ENCODE data around the gene FSTL1.

The FSTL1 gene

GRCh38 chr3:120438216-120438615 lies 12.6 kb downstream of the FSTL1 start:
- DNase-seq, result no peak

- no peak for DNase-seq
Observed at GRCh38 chr3:120437559-120437958, 13.2 kb downstream of the FSTL1 start.

DNA sequence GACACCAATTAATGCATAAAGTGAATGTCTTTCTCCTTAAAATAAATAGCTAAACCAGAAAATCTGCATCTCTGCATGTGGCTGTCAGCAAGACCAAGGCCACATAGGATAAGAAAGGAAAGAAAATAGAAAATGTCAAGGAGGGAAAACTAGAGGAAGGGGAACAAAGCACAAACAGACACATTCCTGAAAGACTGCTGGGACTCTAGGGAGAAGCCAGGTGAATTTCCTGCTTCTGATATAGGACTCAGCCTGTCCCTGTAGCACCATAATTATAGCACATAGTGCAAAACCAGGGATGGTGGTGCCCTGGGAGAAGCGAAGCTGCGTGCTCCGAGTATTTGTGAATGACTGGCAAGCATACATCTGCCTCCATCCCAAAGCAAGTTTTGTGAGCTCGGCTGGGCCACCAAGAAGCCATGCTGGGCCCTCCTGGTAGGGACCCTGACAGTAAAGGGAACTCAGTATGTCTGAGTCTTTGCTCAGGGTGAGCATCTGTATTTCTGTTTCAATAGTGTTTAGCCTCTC lies 14.2 kb downstream of the FSTL1 start:
- DNase-seq, result no peak

- no peak for DNase-seq
Observed at GRCh38 chr3:120435621-120436020, 15.2 kb downstream of the FSTL1 start.

- no peak for DNase-seq
Observed at GRCh38 chr3:120433662-120434331, 17.0 kb downstream of the FSTL1 start.

- DNase-seq, result no peak
Observed at GRCh38 chr3:120432150-120432860, 18.5 kb downstream of the FSTL1 start.

DNA sequence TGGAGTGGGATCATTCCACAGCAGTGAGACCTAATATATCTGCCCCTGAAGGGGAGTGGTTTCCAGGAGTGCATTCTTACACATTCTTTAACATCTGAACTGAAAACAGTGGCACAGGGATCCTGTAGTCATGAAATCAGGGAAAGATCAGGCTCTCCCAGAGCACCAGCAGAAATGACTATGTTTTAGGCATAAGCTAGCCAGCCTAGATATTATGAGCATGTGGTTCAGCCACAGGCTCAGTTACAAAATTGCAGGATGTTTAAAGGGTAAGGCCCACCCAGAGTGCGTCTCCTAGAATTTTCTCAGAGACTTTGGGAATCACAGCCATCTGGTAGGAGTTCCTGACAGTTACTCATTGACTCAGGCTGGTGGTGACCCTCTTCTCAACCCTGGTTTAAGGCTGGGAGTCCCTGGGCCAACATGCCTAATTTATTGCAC lies 20.9 kb downstream of the FSTL1 start:
- DNase-seq, result no peak

GRCh38 chr3:120428924-120429323 lies 21.9 kb downstream of the FSTL1 start:
- no peak for DNase-seq

- no peak for DNase-seq
Observed at GRCh38 chr3:120427201-120427600, 23.6 kb downstream of the FSTL1 start.

DNA sequence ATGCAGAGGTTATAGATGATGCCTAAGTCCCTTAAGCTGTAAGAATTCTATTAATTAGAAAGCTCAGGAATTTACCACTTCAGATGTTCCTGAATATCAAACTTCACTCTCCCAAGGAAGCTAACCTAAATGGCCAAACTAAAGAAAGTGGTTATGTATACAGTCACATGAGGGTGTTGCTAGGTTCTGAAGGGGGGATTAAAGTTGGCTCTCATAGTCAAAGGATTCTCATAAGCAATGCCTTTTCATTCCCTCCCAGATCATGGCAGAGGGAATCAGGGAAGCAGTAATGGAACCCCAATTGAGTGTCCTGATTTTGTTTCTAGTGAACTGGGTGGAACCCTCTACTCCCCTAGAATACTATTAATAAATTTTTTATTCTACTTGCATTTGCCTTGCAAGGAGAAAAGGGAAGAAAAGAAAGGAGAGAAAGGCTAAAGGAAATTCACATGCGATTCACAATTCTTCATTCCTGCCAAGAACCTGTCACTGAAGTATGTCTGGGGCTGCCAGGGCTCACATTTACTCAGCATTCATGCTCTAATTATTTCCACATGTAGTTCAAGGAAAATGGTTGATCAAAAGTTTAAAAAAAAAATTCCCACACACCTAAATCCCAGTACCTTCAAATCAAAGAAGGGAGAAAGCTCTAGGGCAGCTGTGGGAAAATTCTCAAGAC lies 25.1 kb downstream of the FSTL1 start:
- no peak for DNase-seq

GRCh38 chr3:120424976-120425570 lies 25.7 kb downstream of the FSTL1 start:
- DNase-seq, result no peak

- no peak for DNase-seq
Observed at GRCh38 chr3:120424506-120424905, 26.3 kb downstream of the FSTL1 start.

- no peak for DNase-seq
Observed at GRCh38 chr3:120423432-120423831, 27.4 kb downstream of the FSTL1 start.

DNA sequence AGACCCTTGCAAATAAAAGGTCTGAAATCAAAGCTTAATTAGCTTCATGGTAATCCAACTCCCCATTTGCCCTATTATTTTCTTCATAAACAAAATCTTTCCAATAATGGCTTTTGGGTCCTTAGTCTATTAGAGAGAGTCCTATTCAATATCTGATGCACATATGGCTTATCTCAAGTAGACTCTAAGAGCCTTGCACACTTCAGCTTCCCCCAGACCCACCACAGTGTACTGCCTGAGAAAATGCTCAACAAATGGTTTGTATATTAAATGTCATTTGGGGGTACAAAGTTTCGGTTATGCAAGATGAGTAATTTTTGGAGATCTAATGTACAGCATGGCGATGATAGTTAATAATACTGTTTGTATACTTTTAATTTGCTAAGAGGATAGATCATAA lies 28.9 kb downstream of the FSTL1 start:
- no peak for DNase-seq

DNA sequence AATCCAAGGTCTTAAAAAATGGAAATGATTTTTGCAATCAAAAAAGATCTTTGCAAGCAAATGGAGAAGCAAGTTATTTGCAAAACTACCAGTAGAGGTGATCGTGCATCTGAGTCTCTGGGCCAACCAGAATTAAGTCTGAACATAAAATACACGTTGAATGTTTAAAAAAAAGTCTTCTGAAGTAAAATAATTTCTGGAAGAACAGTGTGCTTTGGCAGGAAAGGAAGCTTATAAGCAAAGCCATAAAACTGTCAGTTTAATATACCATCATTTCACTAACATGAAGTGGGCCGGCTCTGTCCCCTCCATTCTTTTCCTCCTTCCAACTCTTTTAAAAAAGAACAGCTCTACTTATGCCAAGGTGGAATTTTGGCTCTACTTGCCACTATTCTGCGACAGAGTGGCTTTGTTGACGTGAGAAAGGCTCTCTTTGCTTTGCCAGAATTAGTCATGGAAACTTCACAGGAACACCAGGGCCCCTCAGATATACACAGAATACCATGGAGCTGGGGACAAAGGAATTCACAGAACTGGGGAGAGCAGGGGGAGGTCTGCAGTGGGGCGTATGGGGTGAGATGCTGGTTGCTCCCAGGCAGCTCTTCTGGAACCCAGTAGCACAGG lies 29.8 kb downstream of the FSTL1 start:
- no peak for DNase-seq

DNA sequence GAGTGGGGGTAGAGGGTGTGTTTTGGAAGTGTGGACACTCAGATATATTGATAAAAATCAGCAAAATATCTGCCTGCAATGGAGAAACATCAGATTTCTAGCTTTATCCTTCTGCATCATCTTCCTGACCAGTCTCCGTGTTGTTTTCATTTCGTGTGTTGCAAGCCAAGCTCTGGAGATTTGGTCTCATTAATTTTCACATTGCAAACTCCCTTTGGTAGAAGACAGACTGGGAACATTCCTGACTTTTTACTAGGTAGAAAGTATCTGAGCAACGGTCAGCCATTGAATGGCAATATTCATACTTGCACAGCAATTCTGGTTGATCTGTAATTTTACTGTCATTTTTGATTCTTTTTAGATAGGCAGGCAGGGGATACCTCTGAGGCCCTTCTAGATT lies 30.4 kb downstream of the FSTL1 start:
- DNase-seq, result no peak

DNA sequence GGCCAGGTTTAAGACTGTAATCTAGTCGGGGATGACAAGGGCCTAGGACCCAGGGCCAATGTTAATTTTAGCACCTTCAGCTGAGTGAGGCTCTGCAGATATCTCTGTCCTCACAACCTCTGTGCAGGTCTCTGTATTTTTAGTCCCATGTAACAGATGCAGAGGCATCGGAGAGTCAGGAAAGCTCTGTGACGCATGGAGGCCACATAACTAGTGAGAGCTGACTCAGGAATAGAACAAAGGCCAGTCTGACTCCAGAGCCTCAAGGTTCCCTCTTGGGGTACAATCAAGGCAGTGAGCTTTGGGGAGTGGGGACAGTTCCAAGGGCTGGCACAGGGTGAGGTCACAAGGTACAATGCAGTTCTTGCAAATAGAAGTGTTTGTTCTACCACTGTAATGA lies 31.0 kb downstream of the FSTL1 start:
- DNase-seq, result no peak

- DNase-seq, result no peak
Observed at GRCh38 chr3:120418866-120419490, 31.8 kb downstream of the FSTL1 start.

- no peak for DNase-seq
Observed at GRCh38 chr3:120418446-120418845, 32.3 kb downstream of the FSTL1 start.

DNA sequence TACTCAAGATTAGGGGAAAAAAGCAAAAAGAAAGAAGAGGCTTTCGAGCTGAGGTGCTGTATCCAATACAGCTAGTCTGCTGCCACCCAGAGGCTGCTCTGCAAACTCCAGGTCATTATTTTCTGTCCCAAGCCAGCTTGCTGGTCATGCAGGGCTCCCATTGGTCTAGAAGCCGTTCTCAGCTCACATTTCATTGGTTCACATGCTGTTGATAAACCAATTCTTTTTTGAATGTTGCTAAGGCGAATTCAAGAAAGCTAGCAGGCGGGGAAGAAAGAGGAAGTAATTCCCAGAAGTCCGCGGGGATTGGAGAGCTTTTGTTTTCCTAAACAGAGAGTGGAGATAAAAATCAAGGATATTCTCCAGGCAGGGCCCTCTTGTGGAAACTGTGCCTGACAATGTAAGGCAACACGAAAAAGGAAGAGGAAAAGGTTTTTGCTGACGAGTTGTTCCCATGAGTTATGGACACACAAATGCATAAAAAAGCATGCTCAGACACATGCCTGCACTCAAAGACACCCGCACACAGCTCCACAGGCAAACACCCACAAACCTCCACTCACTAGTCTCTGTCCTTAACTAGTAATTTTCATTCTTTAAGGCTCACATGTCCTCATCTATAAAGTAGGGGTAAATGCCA lies 33.4 kb downstream of the FSTL1 start:
- peak; percentile 44 to 70 (median 49) for DNase-seq

DNA sequence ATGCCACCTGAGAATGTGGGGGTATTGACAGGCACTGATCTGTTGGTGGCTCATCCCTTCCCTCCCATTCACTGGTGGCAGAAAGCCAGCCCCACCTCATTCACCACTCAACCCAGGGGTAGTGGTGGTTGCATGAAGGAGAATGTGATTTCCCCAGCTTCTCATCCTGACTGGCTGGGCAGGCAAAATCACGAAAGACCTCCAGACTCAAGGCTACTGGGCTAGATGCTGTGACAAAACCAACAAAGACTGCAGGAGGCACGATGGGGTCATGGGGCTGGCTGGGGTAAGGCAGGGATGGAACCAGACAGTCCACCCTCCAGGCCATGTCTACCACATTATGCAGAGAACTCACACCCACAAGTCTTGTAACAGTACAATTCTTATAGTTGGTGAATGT lies 33.9 kb downstream of the FSTL1 start:
- no peak for DNase-seq

DNA sequence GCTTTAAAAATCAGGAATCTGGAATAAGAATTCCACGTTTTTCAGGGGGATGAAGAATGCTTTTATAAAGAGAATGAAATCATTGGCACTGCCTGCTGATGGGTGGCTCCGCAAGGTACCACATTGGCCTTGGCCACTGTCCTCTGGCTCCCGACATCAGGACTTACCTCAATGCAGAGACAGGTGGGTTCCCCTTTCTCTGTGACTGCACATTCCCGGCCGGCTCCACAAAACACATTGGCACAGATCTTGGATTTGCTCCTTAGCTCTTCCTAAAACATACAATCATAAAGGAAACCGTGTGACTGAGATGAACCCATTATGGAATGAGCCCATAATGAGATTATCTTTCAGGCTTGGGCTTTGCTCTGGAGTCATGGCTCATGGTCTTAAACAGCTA lies 35.0 kb downstream of the FSTL1 start:
- no peak for DNase-seq
